ENCODE measurements around the gene CDYL2.

DNA sequence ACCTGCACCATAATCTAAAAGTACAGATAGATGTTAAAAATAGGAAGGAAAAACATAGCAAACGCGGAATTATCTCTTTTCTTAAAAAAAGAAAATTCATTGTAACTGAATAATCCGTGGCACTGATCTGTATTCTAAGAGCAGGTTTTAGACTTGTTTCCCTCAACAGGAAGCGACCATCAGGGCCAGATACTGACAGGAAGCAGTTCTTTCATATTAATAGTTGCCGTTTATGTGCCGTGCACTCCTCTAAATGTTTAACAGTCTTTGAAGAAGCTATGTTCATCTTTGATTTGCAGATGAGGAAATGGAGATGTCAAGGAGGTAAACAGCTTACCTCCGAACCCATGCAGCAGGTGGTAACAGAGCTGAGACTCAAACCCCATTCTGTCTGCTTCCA is 240.0 kb downstream of the CDYL2 start:
- TF ChIP-seq, protein P1, sequence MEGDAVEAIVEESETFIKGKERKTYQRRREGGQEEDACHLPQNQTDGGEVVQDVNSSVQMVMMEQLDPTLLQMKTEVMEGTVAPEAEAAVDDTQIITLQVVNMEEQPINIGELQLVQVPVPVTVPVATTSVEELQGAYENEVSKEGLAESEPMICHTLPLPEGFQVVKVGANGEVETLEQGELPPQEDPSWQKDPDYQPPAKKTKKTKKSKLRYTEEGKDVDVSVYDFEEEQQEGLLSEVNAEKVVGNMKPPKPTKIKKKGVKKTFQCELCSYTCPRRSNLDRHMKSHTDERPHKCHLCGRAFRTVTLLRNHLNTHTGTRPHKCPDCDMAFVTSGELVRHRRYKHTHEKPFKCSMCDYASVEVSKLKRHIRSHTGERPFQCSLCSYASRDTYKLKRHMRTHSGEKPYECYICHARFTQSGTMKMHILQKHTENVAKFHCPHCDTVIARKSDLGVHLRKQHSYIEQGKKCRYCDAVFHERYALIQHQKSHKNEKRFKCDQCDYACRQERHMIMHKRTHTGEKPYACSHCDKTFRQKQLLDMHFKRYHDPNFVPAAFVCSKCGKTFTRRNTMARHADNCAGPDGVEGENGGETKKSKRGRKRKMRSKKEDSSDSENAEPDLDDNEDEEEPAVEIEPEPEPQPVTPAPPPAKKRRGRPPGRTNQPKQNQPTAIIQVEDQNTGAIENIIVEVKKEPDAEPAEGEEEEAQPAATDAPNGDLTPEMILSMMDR (IDR thresholded peaks at IDR 0.05): no peak
- TF ChIP-seq EP300 (IDR thresholded peaks at IDR 0.05): no peak
- no peak for TF ChIP-seq POLR2AphosphoS5 (IDR thresholded peaks at IDR 0.05)
- TF ChIP-seq POLR2A (IDR thresholded peaks at IDR 0.05; ENCODE audit: low read depth): no peak
